WTC11 (cell line): Measurements from ENCODE around the gene BCL11B. TPM values are rescaled to one million over a fixed set of nuclear protein-coding genes. Genes with fewer than 3 reads are reported as not detected.

Experiments
- ATAC-seq: fragments of 200-7000 bp; cut with Tn5 transposase; 2 replicates; pipeline ENCODE4 v1.10.0; 2021; ENCODE audit warnings: mild to moderate bottlenecking, moderate library complexity
- CTCF ChIA-PET: fragments of 300-600 bp; sonication (Branson Sonifier 250); formaldehyde crosslinking; loops from one replicate; lab custom pipeline; 2021; ENCODE audit warnings: antibody characterized with exemption; lab: Charles Lee
- POLR2A ChIA-PET: fragments of 350-600 bp; sonication (Branson Sonifier 250); formaldehyde crosslinking; loops from one replicate; lab custom pipeline; 2021; ENCODE audit warnings: antibody characterized with exemption; lab: Charles Lee
- DNase-seq: peaks from one replicate; pipeline ENCODE4 v3.0.0; 2021; ENCODE audit warnings: low spot score
- H3K27ac Mint-ChIP-seq: 2 replicates; pipeline ENCODE4 v1.8.0; 2021; ENCODE audit warnings: mixed read lengths
- H3K27me3 Mint-ChIP-seq: 2 replicates; pipeline ENCODE4 v1.8.0; 2021; ENCODE audit warnings: low read depth, mild to moderate bottlenecking, moderate library complexity, mixed read lengths
- H3K36me3 Mint-ChIP-seq: 2 replicates; pipeline ENCODE4 v1.8.0; 2021; ENCODE audit warnings: mixed read lengths
- H3K4me1 Mint-ChIP-seq: 2 replicates; pipeline ENCODE4 v1.8.0; 2022; ENCODE audit warnings: mixed read lengths
- H3K4me3 Mint-ChIP-seq: 2 replicates; pipeline ENCODE4 v1.8.0; 2021; ENCODE audit warnings: mild to moderate bottlenecking, moderate library complexity, mixed read lengths
- H3K9me3 Mint-ChIP-seq: 2 replicates; pipeline ENCODE4 v1.8.0; 2021; ENCODE audit warnings: mixed read lengths
- FOXK1 ChIP-seq: sonication (generic); formaldehyde crosslinking; IDR thresholded peaks from 2 replicates; pipeline ENCODE4 v1.8.0; 2022; ENCODE audit warnings: mild to moderate bottlenecking, moderate library complexity, missing genetic modification reagents
- GABPB1 ChIP-seq: sonication (generic); formaldehyde crosslinking; IDR thresholded peaks from 2 replicates; pipeline ENCODE4 v1.8.1; 2023; ENCODE audit warnings: mild to moderate bottlenecking, missing genetic modification reagents
- MYBL2 ChIP-seq: sonication (generic); formaldehyde crosslinking; IDR thresholded peaks from 2 replicates; pipeline ENCODE4 v1.8.1; 2023; ENCODE audit warnings: mild to moderate bottlenecking, moderate library complexity, missing genetic modification reagents
- NR2C2 ChIP-seq: sonication (generic); formaldehyde crosslinking; IDR thresholded peaks from 2 replicates; pipeline ENCODE4 v1.8.0; 2022; ENCODE audit warnings: mild to moderate bottlenecking, missing genetic modification reagents
- PRDM15 ChIP-seq: sonication (generic); formaldehyde crosslinking; IDR thresholded peaks from 2 replicates; pipeline ENCODE4 v1.8.0; 2022; ENCODE audit warnings: missing genetic modification reagents
- PREB ChIP-seq: sonication (generic); formaldehyde crosslinking; IDR thresholded peaks from 2 replicates; pipeline ENCODE4 v1.8.1; 2022; ENCODE audit warnings: mild to moderate bottlenecking, missing genetic modification reagents, moderate library complexity, borderline replicate concordance
- PRRX2 ChIP-seq: fragments of 250-450 bp; sonication (Bioruptor Pico); IDR thresholded peaks from 2 replicates; pipeline ENCODE4 v1.8.0; 2021; ENCODE audit warnings: mild to moderate bottlenecking
- SMAD4 ChIP-seq: sonication (generic); formaldehyde crosslinking; IDR thresholded peaks from 2 replicates; pipeline ENCODE4 v1.8.0; 2022; ENCODE audit warnings: mild to moderate bottlenecking, missing genetic modification reagents
- TCF7 ChIP-seq: sonication (generic); formaldehyde crosslinking; IDR thresholded peaks from 2 replicates; pipeline ENCODE4 v1.8.0; 2022; ENCODE audit warnings: mild to moderate bottlenecking, low read depth, missing genetic modification reagents, moderate library complexity
- TEAD1 ChIP-seq: sonication (generic); formaldehyde crosslinking; IDR thresholded peaks from 2 replicates; pipeline ENCODE4 v1.8.0; 2022; ENCODE audit warnings: mild to moderate bottlenecking, missing genetic modification reagents
- ZNF281 ChIP-seq: sonication (generic); formaldehyde crosslinking; IDR thresholded peaks from 2 replicates; pipeline ENCODE4 v1.8.0; 2023; ENCODE audit warnings: mild to moderate bottlenecking, missing genetic modification reagents
- ZNF425 ChIP-seq: fragments of 250-450 bp; sonication (Bioruptor Pico); conservative IDR thresholded peaks from 2 replicates; pipeline ENCODE4 v1.9.0; 2021; ENCODE audit warnings: mild to moderate bottlenecking
- total RNA-seq: library from RNA; stranded (reverse); gene quantifications from 3 replicates; pipeline ENCODE4 v1.2.3, GENCODE V29; 2021
- TF ChIP-seq, protein P1 (sequence below): fragments of 250-450 bp; sonication (Bioruptor Pico); IDR thresholded peaks from 2 replicates; pipeline ENCODE4 v2.1.2; 2022; ENCODE audit warnings: mild to moderate bottlenecking, moderate library complexity
- TF ChIP-seq, protein P2 (sequence below): sonication (generic); formaldehyde crosslinking; IDR thresholded peaks from 2 replicates; pipeline ENCODE4 v1.8.1; 2022; ENCODE audit warnings: low read depth, missing genetic modification reagents, borderline replicate concordance
- TF ChIP-seq, protein P3 (sequence below): sonication (generic); formaldehyde crosslinking; IDR thresholded peaks from 2 replicates; pipeline ENCODE4 v1.8.0; 2023; ENCODE audit warnings: missing genetic modification reagents
- TF ChIP-seq, protein P4 (sequence below): sonication (generic); formaldehyde crosslinking; conservative IDR thresholded peaks from 2 replicates; pipeline ENCODE4 v1.8.1; 2022; ENCODE audit warnings: mild to moderate bottlenecking, missing genetic modification reagents

The BCL11B gene
- total RNA-seq, 1 experiment from 2014 or later: 9.1 TPM

DNA sequence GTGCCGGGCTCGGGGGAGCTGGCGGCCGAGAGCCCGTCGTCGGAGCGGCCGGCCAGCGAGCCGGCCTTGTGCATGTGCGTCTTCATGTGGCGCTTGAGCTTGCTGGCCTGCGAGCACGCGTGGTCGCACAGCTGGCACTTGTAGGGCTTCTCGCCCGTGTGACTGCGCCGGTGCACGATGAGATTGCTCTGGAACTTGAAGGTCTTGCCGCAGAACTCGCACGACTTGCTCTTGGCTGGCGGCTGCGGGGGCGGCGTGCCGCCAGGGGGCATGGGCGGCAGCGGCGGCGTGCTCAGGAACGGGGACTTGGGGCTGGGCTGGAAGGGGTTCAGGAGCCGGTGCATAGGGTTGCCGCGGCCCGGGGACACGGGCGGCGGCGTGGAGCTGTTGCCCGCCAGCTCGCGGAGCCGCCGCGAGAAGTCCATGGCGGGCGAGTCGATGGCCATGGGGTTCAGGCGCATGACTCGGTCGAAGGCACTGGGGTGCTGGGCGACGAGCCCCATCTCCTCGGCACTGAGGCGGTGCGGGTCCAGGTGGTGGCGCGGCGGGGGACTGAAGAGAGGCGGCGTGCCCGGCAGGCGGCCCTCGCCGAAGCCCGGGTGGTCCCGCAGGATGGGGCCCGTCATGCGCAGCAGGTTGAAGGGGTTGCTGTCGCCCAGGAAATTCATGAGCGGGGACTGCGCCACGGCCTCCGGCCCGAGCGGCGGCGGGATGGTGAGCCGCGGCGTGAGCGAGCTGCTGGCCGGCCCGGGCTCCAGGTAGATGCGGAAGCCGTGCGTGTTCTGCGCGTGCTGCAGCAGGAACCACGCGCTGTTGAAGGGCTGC, 96.5 kb downstream of the BCL11B start (continued):
- TF ChIP-seq ZNF425 (CRISPR knock-in tag) (no peak), SMAD4 (no peak), NR2C2 (CRISPR knock-in tag) (no peak), PRDM15 (CRISPR knock-in tag) (no peak), TEAD1 (CRISPR knock-in tag) (no peak), FOXK1 (CRISPR knock-in tag) (no peak)
- TF ChIP-seq, protein P1, sequence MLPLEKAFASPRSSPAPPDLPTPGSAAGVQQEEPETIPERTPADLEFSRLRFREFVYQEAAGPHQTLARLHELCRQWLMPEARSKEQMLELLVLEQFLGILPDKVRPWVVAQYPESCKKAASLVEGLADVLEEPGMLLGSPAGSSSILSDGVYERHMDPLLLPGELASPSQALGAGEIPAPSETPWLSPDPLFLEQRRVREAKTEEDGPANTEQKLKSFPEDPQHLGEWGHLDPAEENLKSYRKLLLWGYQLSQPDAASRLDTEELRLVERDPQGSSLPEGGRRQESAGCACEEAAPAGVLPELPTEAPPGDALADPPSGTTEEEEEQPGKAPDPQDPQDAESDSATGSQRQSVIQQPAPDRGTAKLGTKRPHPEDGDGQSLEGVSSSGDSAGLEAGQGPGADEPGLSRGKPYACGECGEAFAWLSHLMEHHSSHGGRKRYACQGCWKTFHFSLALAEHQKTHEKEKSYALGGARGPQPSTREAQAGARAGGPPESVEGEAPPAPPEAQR (CRISPR knock-in tag): no peak
- TF ChIP-seq, all 79 proteins: peak for 0

DNA sequence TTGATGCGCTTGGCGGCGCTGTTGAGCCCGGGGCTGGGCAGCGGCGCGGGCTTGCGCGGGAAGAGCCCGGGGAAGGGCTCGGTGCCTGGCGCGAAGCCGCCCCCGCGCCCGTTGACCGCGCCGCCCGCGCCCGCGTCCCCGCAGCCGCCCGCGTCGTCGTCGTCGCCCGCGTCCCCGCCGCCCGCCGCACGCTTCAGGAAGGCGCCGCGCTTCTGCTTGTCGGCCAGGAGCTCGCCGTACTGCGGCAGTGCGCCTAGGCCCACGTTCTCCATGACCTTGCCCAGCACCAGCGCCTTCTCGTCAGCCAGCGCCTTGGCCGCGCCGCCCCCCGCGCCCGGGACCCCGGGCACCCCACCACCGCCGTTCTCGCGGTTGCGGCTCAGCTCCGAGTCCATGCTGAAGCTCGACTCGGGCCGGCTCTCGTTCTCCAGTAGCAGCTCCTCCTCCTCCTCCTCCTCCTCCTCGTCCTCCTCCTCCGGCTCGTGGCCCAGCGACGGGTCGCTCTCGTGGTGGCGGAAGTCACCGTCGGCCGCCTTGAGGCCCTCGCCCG, 97.2 kb downstream of the BCL11B start:
- DNase-seq: no peak
- CTCF ChIA-PET: interaction anchor here (0.8 to 3.0 kb wide), 17 partner anchors 9 to 236 kb away, joined by 3 to 12 read pairs (median 4); no protein-coding TSS in a partner anchor
- TF ChIP-seq, protein P2, sequence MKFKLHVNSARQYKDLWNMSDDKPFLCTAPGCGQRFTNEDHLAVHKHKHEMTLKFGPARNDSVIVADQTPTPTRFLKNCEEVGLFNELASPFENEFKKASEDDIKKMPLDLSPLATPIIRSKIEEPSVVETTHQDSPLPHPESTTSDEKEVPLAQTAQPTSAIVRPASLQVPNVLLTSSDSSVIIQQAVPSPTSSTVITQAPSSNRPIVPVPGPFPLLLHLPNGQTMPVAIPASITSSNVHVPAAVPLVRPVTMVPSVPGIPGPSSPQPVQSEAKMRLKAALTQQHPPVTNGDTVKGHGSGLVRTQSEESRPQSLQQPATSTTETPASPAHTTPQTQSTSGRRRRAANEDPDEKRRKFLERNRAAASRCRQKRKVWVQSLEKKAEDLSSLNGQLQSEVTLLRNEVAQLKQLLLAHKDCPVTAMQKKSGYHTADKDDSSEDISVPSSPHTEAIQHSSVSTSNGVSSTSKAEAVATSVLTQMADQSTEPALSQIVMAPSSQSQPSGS (CRISPR knock-in tag): no peak
- no peak for TF ChIP-seq TCF7 (CRISPR knock-in tag)
- TF ChIP-seq, protein P3, sequence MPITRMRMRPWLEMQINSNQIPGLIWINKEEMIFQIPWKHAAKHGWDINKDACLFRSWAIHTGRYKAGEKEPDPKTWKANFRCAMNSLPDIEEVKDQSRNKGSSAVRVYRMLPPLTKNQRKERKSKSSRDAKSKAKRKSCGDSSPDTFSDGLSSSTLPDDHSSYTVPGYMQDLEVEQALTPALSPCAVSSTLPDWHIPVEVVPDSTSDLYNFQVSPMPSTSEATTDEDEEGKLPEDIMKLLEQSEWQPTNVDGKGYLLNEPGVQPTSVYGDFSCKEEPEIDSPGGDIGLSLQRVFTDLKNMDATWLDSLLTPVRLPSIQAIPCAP (CRISPR knock-in tag): no peak
- no peak for TF ChIP-seq PRRX2 (CRISPR knock-in tag)
- TF ChIP-seq PREB (CRISPR knock-in tag): no peak
- TF ChIP-seq GABPB1 (CRISPR knock-in tag): no peak
- TF ChIP-seq, protein P4, sequence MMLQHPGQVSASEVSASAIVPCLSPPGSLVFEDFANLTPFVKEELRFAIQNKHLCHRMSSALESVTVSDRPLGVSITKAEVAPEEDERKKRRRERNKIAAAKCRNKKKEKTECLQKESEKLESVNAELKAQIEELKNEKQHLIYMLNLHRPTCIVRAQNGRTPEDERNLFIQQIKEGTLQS (CRISPR knock-in tag): no peak
- no peak for TF ChIP-seq ZNF425 (CRISPR knock-in tag)
- TF ChIP-seq ZNF281 (CRISPR knock-in tag): no peak
- no peak for TF ChIP-seq MYBL2 (CRISPR knock-in tag)

More for the DNA sequence above, 97.2 kb downstream of the BCL11B start:
- Mint-ChIP-seq H3K27me3 (no peaks in the 10 kb centered on the region), H3K9me3 (no peaks in the 10 kb centered on the region), H3K27ac (no peak overlapping the region), H3K36me3 (peaks cover 3% of the 10 kb centered on the region; the same call in 1 of the 2 replicates), H3K4me3 (no peak overlapping the region), H3K4me1 (peaks cover 53% of the 10 kb centered on the region)
- POLR2A ChIA-PET: no interaction called here
- no peak; the same call in 1 of the 2 replicates for ATAC-seq
